Osteocyte (in vitro differentiated cells): ENCODE measurements around the gene LARP7. TPM values are rescaled to one million over a fixed set of nuclear protein-coding genes. Genes with fewer than 3 reads are reported as not detected.
"Not testable (repeated sequence)": the region's sequence is repeated elsewhere in the genome, so short reads cannot be mapped to it uniquely, and the experiment has no call there.

Experiments
- DNase-seq: peaks from one replicate; pipeline ENCODE4 v3.0.0; 2021; ENCODE audit warnings: mixed read lengths; ENCODE audit not compliant: unreplicated experiment; ENCODE audit errors: extremely low spot score
- H3K27ac Mint-ChIP-seq: one replicate; pipeline ENCODE4 v1.8.0; 2021; ENCODE audit warnings: mild to moderate bottlenecking, mixed read lengths; ENCODE audit not compliant: unreplicated experiment
- H3K27me3 Mint-ChIP-seq: one replicate; pipeline ENCODE4 v1.8.0; 2021; ENCODE audit warnings: mixed read lengths; ENCODE audit not compliant: unreplicated experiment
- H3K36me3 Mint-ChIP-seq: one replicate; pipeline ENCODE4 v1.8.0; 2021; ENCODE audit warnings: mixed read lengths; ENCODE audit not compliant: unreplicated experiment
- H3K4me1 Mint-ChIP-seq: one replicate; pipeline ENCODE4 v1.8.0; 2021; ENCODE audit warnings: mixed read lengths; ENCODE audit not compliant: unreplicated experiment
- H3K4me3 Mint-ChIP-seq: one replicate; pipeline ENCODE4 v1.8.0; 2021; ENCODE audit warnings: mild to moderate bottlenecking, moderate library complexity, mixed read lengths; ENCODE audit not compliant: unreplicated experiment
- H3K9me3 Mint-ChIP-seq: one replicate; pipeline ENCODE4 v1.8.0; 2021; ENCODE audit warnings: mixed read lengths; ENCODE audit not compliant: unreplicated experiment
- total RNA-seq: library from RNA; stranded (reverse); gene quantifications from 2 replicates; pipeline ENCODE4 v1.2.1, GENCODE V29; 2021
- TF ChIP-seq, protein P1 (sequence below): fragments of 200-600 bp; sonication (generic); IDR thresholded peaks from 2 replicates; pipeline ENCODE4 v1.5.0; 2021; ENCODE audit warnings: antibody characterized with exemption, mild to moderate bottlenecking, moderate library complexity

Gene LARP7
- total RNA-seq, 1 donor from 2014 or later: 43.3 TPM

DNA sequence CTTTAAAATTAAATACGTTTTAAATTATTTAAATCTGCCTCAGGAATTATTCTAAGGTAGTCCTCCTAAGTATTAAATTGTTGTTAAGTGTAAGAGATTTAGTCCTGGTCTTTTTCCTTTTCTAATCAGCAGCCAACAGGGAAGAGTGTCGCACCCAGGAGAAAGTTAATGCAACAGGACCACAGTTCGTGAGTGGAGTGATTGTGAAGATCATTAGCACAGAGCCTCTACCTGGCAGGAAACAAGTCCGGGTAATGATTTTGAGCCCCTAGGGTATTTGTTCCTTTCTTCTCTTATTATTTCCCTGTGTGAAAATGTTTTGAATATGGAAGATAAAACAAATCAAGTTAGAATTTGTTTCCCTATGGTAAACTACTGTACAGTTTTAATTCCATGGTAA, 13.4 kb downstream of the LARP7 start:
- H3K36me3 Mint-ChIP-seq: peaks cover 38% of the 10 kb centered on the region
- no peaks in the 10 kb centered on the region for H3K27me3 Mint-ChIP-seq
- TF ChIP-seq, protein P1, sequence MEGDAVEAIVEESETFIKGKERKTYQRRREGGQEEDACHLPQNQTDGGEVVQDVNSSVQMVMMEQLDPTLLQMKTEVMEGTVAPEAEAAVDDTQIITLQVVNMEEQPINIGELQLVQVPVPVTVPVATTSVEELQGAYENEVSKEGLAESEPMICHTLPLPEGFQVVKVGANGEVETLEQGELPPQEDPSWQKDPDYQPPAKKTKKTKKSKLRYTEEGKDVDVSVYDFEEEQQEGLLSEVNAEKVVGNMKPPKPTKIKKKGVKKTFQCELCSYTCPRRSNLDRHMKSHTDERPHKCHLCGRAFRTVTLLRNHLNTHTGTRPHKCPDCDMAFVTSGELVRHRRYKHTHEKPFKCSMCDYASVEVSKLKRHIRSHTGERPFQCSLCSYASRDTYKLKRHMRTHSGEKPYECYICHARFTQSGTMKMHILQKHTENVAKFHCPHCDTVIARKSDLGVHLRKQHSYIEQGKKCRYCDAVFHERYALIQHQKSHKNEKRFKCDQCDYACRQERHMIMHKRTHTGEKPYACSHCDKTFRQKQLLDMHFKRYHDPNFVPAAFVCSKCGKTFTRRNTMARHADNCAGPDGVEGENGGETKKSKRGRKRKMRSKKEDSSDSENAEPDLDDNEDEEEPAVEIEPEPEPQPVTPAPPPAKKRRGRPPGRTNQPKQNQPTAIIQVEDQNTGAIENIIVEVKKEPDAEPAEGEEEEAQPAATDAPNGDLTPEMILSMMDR: no peak
- no peaks in the 10 kb centered on the region for H3K4me1 Mint-ChIP-seq
- no peaks in the 10 kb centered on the region for H3K9me3 Mint-ChIP-seq
- H3K27ac Mint-ChIP-seq: no peak overlapping the region
- no peak for DNase-seq
- H3K4me3 Mint-ChIP-seq: no peak overlapping the region

DNA sequence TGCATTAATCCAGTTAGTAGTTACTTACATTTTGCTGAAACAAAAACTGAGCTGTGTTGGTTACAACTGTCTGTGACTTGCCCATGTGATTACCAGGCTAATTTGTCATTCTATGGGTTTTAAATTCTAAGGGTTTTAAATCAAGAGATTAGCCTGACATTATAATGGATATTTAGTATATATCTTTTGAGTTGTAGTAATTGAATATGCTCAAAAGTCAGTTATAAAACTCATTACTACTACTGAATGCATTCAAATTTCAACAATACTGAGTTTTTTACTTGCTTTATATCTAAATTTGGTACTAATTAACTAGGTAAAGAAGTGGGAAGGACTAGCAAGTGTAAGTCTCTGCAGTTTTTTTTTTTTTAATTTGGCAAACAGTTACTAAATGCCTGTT, 14.7 kb downstream of the LARP7 start:
- no peak overlapping the region for H3K27ac Mint-ChIP-seq
- H3K9me3 Mint-ChIP-seq: no peaks in the 10 kb centered on the region
- TF ChIP-seq, protein P1: no peak
- no peak overlapping the region for H3K4me3 Mint-ChIP-seq
- no peak for DNase-seq
- H3K36me3 Mint-ChIP-seq: peaks cover 38% of the 10 kb centered on the region
- no peaks in the 10 kb centered on the region for H3K4me1 Mint-ChIP-seq
- no peaks in the 10 kb centered on the region for H3K27me3 Mint-ChIP-seq

DNA sequence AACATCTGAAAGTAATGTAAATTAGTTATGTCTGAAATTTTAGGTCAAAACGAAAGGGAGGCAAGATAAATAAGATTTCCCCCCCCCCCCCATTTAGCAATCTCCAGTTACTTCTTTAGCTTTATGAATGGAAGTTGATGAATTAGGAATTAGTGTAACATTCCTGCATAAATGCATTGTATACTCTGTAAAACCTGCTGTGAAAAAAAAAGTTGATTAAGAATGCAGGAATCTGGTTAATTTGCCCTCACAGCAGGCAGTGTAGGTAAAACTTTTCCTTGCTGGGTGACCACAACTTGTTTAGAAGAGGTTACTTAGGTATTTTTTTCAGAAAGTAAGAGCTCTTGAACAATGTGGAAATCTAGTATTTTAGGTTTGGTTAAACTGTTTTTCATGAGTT, 15.3 kb downstream of the LARP7 start:
- H3K27me3 Mint-ChIP-seq: no peaks in the 10 kb centered on the region
- H3K4me3 Mint-ChIP-seq: no peak overlapping the region
- H3K27ac Mint-ChIP-seq: no peak overlapping the region
- TF ChIP-seq, protein P1: no peak
- DNase-seq: no peak
- no peaks in the 10 kb centered on the region for H3K4me1 Mint-ChIP-seq
- H3K36me3 Mint-ChIP-seq: peaks cover 37% of the 10 kb centered on the region
- H3K9me3 Mint-ChIP-seq: no peaks in the 10 kb centered on the region

DNA sequence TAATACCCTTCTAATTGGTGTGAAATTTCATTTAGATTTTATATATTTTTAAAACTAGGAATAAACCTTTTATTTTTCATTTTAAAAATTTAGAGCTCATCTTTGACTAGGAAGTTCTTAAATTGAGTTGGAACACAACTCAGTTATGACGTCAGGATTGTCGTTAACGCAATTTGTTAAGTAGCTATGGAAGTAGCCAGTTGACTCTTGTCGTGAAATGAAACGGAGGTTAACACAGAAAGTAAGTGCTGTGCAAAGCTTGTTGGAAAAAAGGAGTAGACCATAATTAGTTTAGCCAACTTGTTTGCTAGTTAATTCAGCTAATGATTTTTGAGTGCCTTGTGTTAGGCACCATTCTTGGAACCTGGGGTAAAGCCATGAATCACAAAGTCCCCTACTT, 18.3 kb downstream of the LARP7 start:
- Mint-ChIP-seq H3K36me3 (peaks cover 38% of the 10 kb centered on the region), H3K9me3 (no peaks in the 10 kb centered on the region), H3K4me1 (no peaks in the 10 kb centered on the region), H3K4me3 (no peak overlapping the region), H3K27ac (no peak overlapping the region), H3K27me3 (no peaks in the 10 kb centered on the region)
- TF ChIP-seq, protein P1: no peak
- no peak for DNase-seq

DNA sequence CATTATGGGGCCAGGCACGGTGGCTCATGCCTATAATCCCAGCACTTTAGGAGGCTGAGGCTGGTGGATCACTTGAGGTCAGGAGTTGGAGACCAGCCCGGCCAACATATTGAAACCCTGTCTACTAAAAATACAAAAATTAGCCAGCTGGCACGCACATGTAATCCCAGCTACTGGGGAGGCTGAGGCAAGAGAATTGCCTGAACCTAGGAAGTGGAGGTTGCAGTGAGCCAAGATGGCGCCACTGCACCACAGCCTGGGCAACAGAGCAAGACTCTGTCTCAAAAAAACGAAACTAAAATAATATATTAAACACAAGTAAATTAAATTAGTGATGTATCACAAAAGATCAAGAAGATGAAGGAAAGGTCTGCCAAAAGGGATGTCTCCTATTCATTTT, 19.2 kb downstream of the LARP7 start:
- not testable (repeated sequence) for H3K9me3 Mint-ChIP-seq, H3K27ac Mint-ChIP-seq, DNase-seq, H3K4me1 Mint-ChIP-seq, H3K4me3 Mint-ChIP-seq, H3K27me3 Mint-ChIP-seq
- peaks cover 37% of the 10 kb centered on the region for H3K36me3 Mint-ChIP-seq

DNA sequence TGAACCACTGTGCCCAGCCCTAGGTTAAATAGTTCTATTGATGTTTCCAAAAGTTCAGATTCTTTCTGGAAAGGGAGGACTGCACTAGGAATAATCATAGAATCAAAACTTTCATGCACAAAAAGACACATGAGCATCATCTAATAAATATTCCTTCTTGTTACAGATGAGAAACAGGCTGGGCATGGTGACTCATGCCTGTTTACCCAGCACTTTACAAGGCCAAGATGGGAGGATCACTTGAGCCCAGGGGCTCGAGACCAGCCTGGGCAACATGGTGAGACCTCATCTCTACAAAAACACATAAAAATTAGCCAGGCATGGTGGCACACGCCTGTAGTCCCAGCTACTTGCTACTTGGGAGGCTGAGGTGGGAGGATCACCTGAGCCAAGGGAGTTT, 27.7 kb downstream of the LARP7 start:
- DNase-seq: no peak
- no peaks in the 10 kb centered on the region for H3K27me3 Mint-ChIP-seq
- no peaks in the 10 kb centered on the region for H3K4me1 Mint-ChIP-seq
- H3K9me3 Mint-ChIP-seq: no peaks in the 10 kb centered on the region
- TF ChIP-seq, protein P1: no peak
- no peak overlapping the region for H3K4me3 Mint-ChIP-seq
- H3K36me3 Mint-ChIP-seq: no peaks in the 10 kb centered on the region
- no peak overlapping the region for H3K27ac Mint-ChIP-seq
